ENCODE measurements around the gene UNK. TPM values are rescaled to one million over a fixed set of nuclear protein-coding genes. Genes with fewer than 3 reads are reported as not detected.
A peak's percentile ranks its signal among the peaks of the same experiment; 100 is the strongest.

UNK gene
- total and polyA plus RNA-seq, 2 of the 13 experiments (the other 11 are each of a cell fraction or from before 2014, with no cell fraction given) = 31.6 to 33.0 TPM

GRCh38 chr17:75783069-75783783 is 1.4 kb upstream of the UNK start:
- Histone ChIP-seq H3K4me3 (replicated peaks in 1 of 3; ENCODE audit: insufficient read depth in 1 of 3, low read depth in 2 of 3, low read length in 3 of 3) (peak overlapping the region; percentile 57 to 81 (median 57); a peak in 5 of 6 replicates), H2AFZ (ENCODE audit: low read length) (peak overlapping the region; percentile 93), H3K9me3 (ENCODE audit: low read length) (no peaks in the 10 kb centered on the region), H3K27ac (ENCODE audit: extremely low read length, insufficient read depth, low read length) (peak overlapping the region; percentile 93), H3K36me3 (replicated peaks in 1 of 2; ENCODE audit: control insufficient read depth in 1 of 2, insufficient read depth in 2 of 2, low read length in 2 of 2) (peaks cover 4 to 8% of the 10 kb centered on the region in 2 experiments; a peak in 4 of 5 replicates), H3K4me2 (ENCODE audit: low read depth, low read length) (peak overlapping the region; percentile 99), H3K79me2 (ENCODE audit: insufficient read depth, low read length) (peaks cover 45% of the 10 kb centered on the region), H3K27me3 (ENCODE audit: control insufficient read depth in 1 of 2, insufficient read depth in 2 of 2, low read length in 2 of 2) (no peaks in the 10 kb centered on the region; a peak in 1 of 5 replicates), H4K20me1 (ENCODE audit: insufficient read depth, low read length) (peaks cover 13% of the 10 kb centered on the region), H3K9ac (ENCODE audit: insufficient read depth, low read depth, low read length) (peak overlapping the region; percentile 94), H3K4me1 (ENCODE audit: insufficient read depth, low read length) (peaks cover 66% of the 10 kb centered on the region)
- ATAC-seq = no peak
- no TSS peak for BruUV-seq (replicated peaks)
- in situ Hi-C loops (cut with HindIII; ENCODE audit: extremely low pct_ligation_motif_present, low pct_unique_long_range_greater_than_20kb) (no loop called here), intact Hi-C loops (cut with micrococcal nuclease; ENCODE audit: unreplicated experiment) (no loop called here)
- POLR2A ChIA-PET = interaction anchor here (0.7 to 6.5 kb wide), 11 partner anchors 9 to 93 kb away, joined by 4 to 46 read pairs (median 16); partner anchors contain the start of genes GALK1, TRIM47, UNC13D and WBP2
- peak; percentile 52 for DNase-seq (ENCODE audit: low spot score)
- WGBS (ENCODE audit: low lambda C conversion rate) = 5% methylated on average over 6 of the region's 6 CpGs
- no peak for FAIRE-seq
- CTCF ChIA-PET (ENCODE audit: low intra/inter-chr PET ratio, low total read pairs) = no interaction called here
- TF ChIP-seq ZNF460 (CRISPR knock-in tag; IDR thresholded peaks at IDR 0.05; ENCODE audit: borderline replicate concordance) (no peak), SOX6 (IDR thresholded peaks at IDR 0.05) (no peak), SOX6 (CRISPR knock-in tag; IDR thresholded peaks at IDR 0.05) (no peak), MEIS2 (CRISPR knock-in tag; IDR thresholded peaks at IDR 0.05) (no peak), PHF5A (CRISPR knock-in tag; IDR thresholded peaks at IDR 0.05; ENCODE audit: low read depth, unreplicated experiment) (no peak), ZNF337 (CRISPR knock-in tag; IDR thresholded peaks at IDR 0.05; ENCODE audit: borderline replicate concordance, low read depth) (no peak), NR2F1 (CRISPR knock-in tag; IDR thresholded peaks at IDR 0.05) (0 out of 4 replicates have a peak, but pooled peaks of 1 of the 2 experiments have one; percentile 21), SAP130 (CRISPR knock-in tag; IDR thresholded peaks at IDR 0.05; ENCODE audit: low read depth) (peak; percentile 27; the same call in 1 of the 2 replicates), FIP1L1 (IDR thresholded peaks at IDR 0.05; ENCODE audit: borderline replicate concordance, insufficient read depth, low read depth, low read length) (no peak), SRF (IDR thresholded peaks at IDR 0.05; ENCODE audit: low read depth, low read length) (0 out of 2 replicates have a peak, but pooled peaks have one; percentile 23), KDM2A (CRISPR knock-in tag; IDR thresholded peaks at IDR 0.05; ENCODE audit: borderline replicate concordance, low read depth) (no peak), ZNF879 (CRISPR knock-in tag; IDR thresholded peaks at IDR 0.05) (no peak), RNF2 (conservative IDR thresholded peaks at IDR 0.05; ENCODE audit: low read depth) (no peak), TGIF2 (CRISPR knock-in tag; IDR thresholded peaks at IDR 0.05) (0 out of 2 replicates have a peak, but pooled peaks have one; percentile 13), CREB1 (IDR thresholded peaks at IDR 0.05) (no peak), CREB1 (CRISPR knock-in tag; IDR thresholded peaks at IDR 0.05) (peak; percentile 44; the same call in 1 of the 2 replicates), ZNF629 (CRISPR knock-in tag; conservative IDR thresholded peaks at IDR 0.05) (no peak), TARDBP (CRISPR knock-in tag; IDR thresholded peaks at IDR 0.05) (0 out of 2 replicates have a peak, but pooled peaks have one; percentile 49), ZFP1 (CRISPR knock-in tag; IDR thresholded peaks at IDR 0.05) (0 out of 2 replicates have a peak, but pooled peaks have one; percentile 17), KAT8 (CRISPR knock-in tag; IDR thresholded peaks at IDR 0.05) (peak; percentile 34; the same call in 1 of the 2 replicates), HMGXB4 (CRISPR knock-in tag; IDR thresholded peaks at IDR 0.05; ENCODE audit: borderline replicate concordance in 1 of 2, low read depth in 1 of 2) (0 out of 4 replicates have a peak, but pooled peaks of 1 of the 2 experiments have one; percentile 65), ZFP37 (CRISPR knock-in tag; IDR thresholded peaks at IDR 0.05; ENCODE audit: borderline replicate concordance) (no peak), CTCF (CRISPR knock-in tag; IDR thresholded peaks at IDR 0.05) (peak; percentile 54)

Data from HepG2 (cell line).